Type B pancreatic cell (in vitro differentiated cells): ENCODE measurements around the gene MBOAT2. TPM values are rescaled to one million over a fixed set of nuclear protein-coding genes. Genes with fewer than 3 reads are reported as not detected.
A peak's percentile ranks its signal among the peaks of the same experiment; 100 is the strongest.
"Not testable (repeated sequence)": the region's sequence is repeated elsewhere in the genome, so short reads cannot be mapped to it uniquely, and the experiment has no call there.

Experiments used
- DNase-seq: peaks from one replicate; pipeline ENCODE4 v3.0.0; 2021; ENCODE audit warnings: mixed read lengths; ENCODE audit not compliant: unreplicated experiment; ENCODE audit errors: extremely low spot score
- H3K27ac Mint-ChIP-seq: 2 replicates; pipeline ENCODE4 v1.8.0; 2021; ENCODE audit warnings: mild to moderate bottlenecking, mixed read lengths
- H3K27me3 Mint-ChIP-seq: 2 replicates; pipeline ENCODE4 v1.8.0; 2021; ENCODE audit warnings: mixed read lengths
- H3K36me3 Mint-ChIP-seq: 2 replicates; pipeline ENCODE4 v1.8.0; 2021; ENCODE audit warnings: mixed read lengths
- H3K4me1 Mint-ChIP-seq: one replicate; pipeline ENCODE4 v1.8.0; 2021; ENCODE audit warnings: mixed read lengths; ENCODE audit not compliant: unreplicated experiment
- H3K4me3 Mint-ChIP-seq: 2 replicates; pipeline ENCODE4 v1.8.0; 2021; ENCODE audit warnings: mild to moderate bottlenecking, mixed read lengths
- H3K9me3 Mint-ChIP-seq: 2 replicates; pipeline ENCODE4 v1.8.0; 2021; ENCODE audit warnings: mixed read lengths
- CTCF ChIP-seq: fragments of 200-600 bp; sonication (generic); conservative IDR thresholded peaks from 2 replicates; pipeline ENCODE4 v1.5.0; 2021; ENCODE audit warnings: antibody characterized with exemption, mild to moderate bottlenecking
- long read RNA-seq: library from polyadenylated mRNA; unstranded; transcript quantifications from one replicate; pipeline ENCODE4 v2.0.0, GENCODE V29; 2020
- total RNA-seq: library from RNA; stranded (reverse); gene quantifications from 2 replicates; pipeline ENCODE4 v1.2.1, GENCODE V29; 2021; ENCODE audit warnings: low replicate concordance

The MBOAT2 gene
- total RNA-seq: 53.0 and 60.8 TPM in 2 replicates
- long read RNA-seq, full-length matches to known transcripts: 49 of 79 reads
- long read RNA-seq, partial matches to known transcripts: 3 of 79 reads
- long read RNA-seq, other reads (novel, unspliced or antisense): 27 of 79 reads

- Mint-ChIP-seq H3K9me3 (no peaks in the 10 kb centered on the region), H3K4me1 (peaks cover 26% of the 10 kb centered on the region), H3K27ac (peak within 1 kb of the TSS; percentile 99), H3K36me3 (no peaks in the 10 kb centered on the region), H3K4me3 (peak within 1 kb of the TSS; percentile 98), H3K27me3 (peaks cover 3% of the 10 kb centered on the region)
- no peak for TF ChIP-seq CTCF
- DNase-seq: peak; percentile 91
Observed at GRCh38 chr2:9003616-9004337, at the start of gene MBOAT2. MBOAT2 (minus strand) TSS chr2:9003684; CDS start chr2:9003614, 70 bp downstream.

- no peaks in the 10 kb centered on the region for H3K9me3 Mint-ChIP-seq
- DNase-seq: no peak
- no peak for TF ChIP-seq CTCF
- H3K27ac Mint-ChIP-seq: no peak overlapping the region
- no peaks in the 10 kb centered on the region for H3K27me3 Mint-ChIP-seq
- H3K4me1 Mint-ChIP-seq: peaks cover 4% of the 10 kb centered on the region
- no peaks in the 10 kb centered on the region for H3K36me3 Mint-ChIP-seq
- H3K4me3 Mint-ChIP-seq: no peak overlapping the region
Observed at GRCh38 chr2:9052821-9053533, 49.5 kb upstream of the MBOAT2 start.

GRCh38 chr2:9051451-9051850 lies 48.0 kb upstream of the MBOAT2 start:
- H3K36me3 Mint-ChIP-seq, H3K4me1 Mint-ChIP-seq, H3K4me3 Mint-ChIP-seq, H3K27me3 Mint-ChIP-seq, H3K27ac Mint-ChIP-seq, H3K9me3 Mint-ChIP-seq, DNase-seq: not testable (repeated sequence)

GRCh38 chr2:9050122-9050809 lies 46.8 kb upstream of the MBOAT2 start:
- Mint-ChIP-seq H3K4me1 (peaks cover 4% of the 10 kb centered on the region), H3K4me3 (no peak overlapping the region), H3K27ac (no peak overlapping the region), H3K36me3 (no peaks in the 10 kb centered on the region), H3K27me3 (peaks cover 6% of the 10 kb centered on the region), H3K9me3 (no peaks in the 10 kb centered on the region)
- no peak for DNase-seq
- TF ChIP-seq CTCF: no peak

GRCh38 chr2:9045595-9045994 lies 42.1 kb upstream of the MBOAT2 start:
- no peak for TF ChIP-seq CTCF
- H3K27ac Mint-ChIP-seq: no peak overlapping the region
- H3K36me3 Mint-ChIP-seq: no peaks in the 10 kb centered on the region
- H3K4me1 Mint-ChIP-seq: no peaks in the 10 kb centered on the region
- H3K27me3 Mint-ChIP-seq: peaks cover 9% of the 10 kb centered on the region
- no peak for DNase-seq
- H3K9me3 Mint-ChIP-seq: no peaks in the 10 kb centered on the region
- no peak overlapping the region for H3K4me3 Mint-ChIP-seq

GRCh38 chr2:9043491-9043890 lies 40.0 kb upstream of the MBOAT2 start:
- not testable (repeated sequence) for H3K4me3 Mint-ChIP-seq, H3K9me3 Mint-ChIP-seq, DNase-seq, H3K27ac Mint-ChIP-seq, H3K27me3 Mint-ChIP-seq, H3K4me1 Mint-ChIP-seq, H3K36me3 Mint-ChIP-seq
